SU-DHL-6 (cell line): ENCODE measurements around the gene ROR1.

Source experiments
- H2AFZ ChIP-seq: fragments of 200-600 bp; sonication (generic); 2 replicates; pipeline ENCODE4 v1.6.1; 2014; ENCODE audit warnings: low read depth, mild to moderate bottlenecking, moderate library complexity, mixed read lengths, antibody characterized with exemption, low read length; ENCODE audit not compliant: severe bottlenecking
- H3F3A ChIP-seq: fragments of 200-600 bp; shearing (Covaris generic); 2 replicates; pipeline ENCODE4 v1.6.0; 2016; ENCODE audit warnings: antibody characterized with exemption, mild to moderate bottlenecking; ENCODE audit not compliant: insufficient read depth
- H3K27ac ChIP-seq: fragments of 200-600 bp; sonication (generic); 2 replicates; pipeline ENCODE4 v1.5.1; 2016; ENCODE audit warnings: low read depth, mild to moderate bottlenecking, low read length, moderate library complexity, mixed read lengths
- H3K27me3 ChIP-seq: fragments of 200-600 bp; sonication (generic), shearing (Covaris generic); 2 replicates; pipeline ENCODE4 v1.6.0; 2014; ENCODE audit warnings: mild to moderate bottlenecking, low read length
- H3K36me3 ChIP-seq: fragments of 200-600 bp; sonication (generic); 2 replicates; pipeline ENCODE4 v1.6.1; 2014; ENCODE audit warnings: mild to moderate bottlenecking, low read length, mixed read lengths
- H3K4me2 ChIP-seq: fragments of 300-600, 200-600 bp; shearing (Covaris generic), sonication (generic); 2 replicates; pipeline ENCODE4 v1.6.0; 2014; ENCODE audit warnings: low read length, low read depth, mild to moderate bottlenecking; ENCODE audit not compliant: poor library complexity, severe bottlenecking
- H3K4me3 ChIP-seq: fragments of 200-600 bp; sonication (generic); 2 replicates; pipeline ENCODE4 v1.5.1; 2014; ENCODE audit warnings: antibody characterized with exemption, low read length, mild to moderate bottlenecking, mixed read lengths; ENCODE audit not compliant: insufficient read depth, poor library complexity, severe bottlenecking
- H3K79me2 ChIP-seq: fragments of 200-600 bp; sonication (generic); 2 replicates; pipeline ENCODE4 v1.6.1; 2014; ENCODE audit warnings: mild to moderate bottlenecking, low read length, moderate library complexity; ENCODE audit not compliant: insufficient read depth
- H3K9ac ChIP-seq: fragments of 200-600 bp; sonication (generic); 2 replicates; pipeline ENCODE4 v1.7.0; 2014; ENCODE audit warnings: mild to moderate bottlenecking, low read length
- H3K9me2 ChIP-seq: fragments of 200-600 bp; sonication (generic); replicated peaks from 2 replicates; pipeline ENCODE4 v1.6.1; 2014; ENCODE audit warnings: low read length; ENCODE audit not compliant: insufficient read depth
- H3K9me3 ChIP-seq: fragments of 200-600 bp; sonication (generic); 2 replicates; pipeline ENCODE4 v1.6.1; 2014; ENCODE audit warnings: low read length, mixed read lengths; ENCODE audit not compliant: insufficient read depth
- H4K20me1 ChIP-seq: fragments of 200-600 bp; sonication (generic); 2 replicates; pipeline ENCODE4 v1.6.1; 2014; ENCODE audit warnings: low read depth, mild to moderate bottlenecking, antibody characterized with exemption, low read length, moderate library complexity, mixed read lengths
- EZH2phosphoT487 ChIP-seq: fragments of 200-600 bp; sonication (generic), shearing (Covaris generic); conservative IDR thresholded peaks from 2 replicates; pipeline ENCODE4 v1.6.1; 2018; ENCODE audit warnings: mild to moderate bottlenecking, antibody characterized with exemption, low read length, moderate library complexity, mixed read lengths
- TF ChIP-seq, protein P1 (sequence below): fragments of 200-600 bp; sonication (generic); IDR thresholded peaks from one replicate; pipeline ENCODE4 v1.5.1; 2017; ENCODE audit warnings: antibody characterized with exemption, mild to moderate bottlenecking, low read length, moderate library complexity; ENCODE audit not compliant: insufficient read depth, poor library complexity, severe bottlenecking

ROR1 gene

DNA sequence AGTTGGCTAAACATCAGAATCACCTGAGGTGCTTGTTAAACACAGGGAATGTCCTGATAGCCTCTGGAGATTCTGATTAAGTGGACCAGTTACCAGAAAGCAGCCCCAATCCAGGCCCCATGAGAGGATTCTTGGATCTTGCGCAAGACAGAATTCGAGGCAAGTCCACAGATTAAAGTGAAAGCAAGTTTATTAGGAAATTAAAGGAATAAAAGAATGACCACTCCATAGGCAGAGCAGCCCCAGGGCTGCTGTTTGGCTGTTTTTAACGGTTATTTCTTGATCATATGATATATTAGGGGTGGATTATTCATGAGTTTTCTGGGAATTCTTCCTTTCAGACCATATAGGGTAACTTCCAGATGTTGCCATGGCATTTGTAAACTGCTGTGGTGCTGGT, 176.2 kb downstream of the ROR1 start:
- H3K36me3 ChIP-seq = no peaks in the 10 kb centered on the region
- no peaks in the 10 kb centered on the region for H3K9me2 ChIP-seq
- no peaks in the 10 kb centered on the region for H3K79me2 ChIP-seq
- H3K27ac ChIP-seq = no peak overlapping the region
- no peak overlapping the region for H2AFZ ChIP-seq
- no peak overlapping the region for H3K4me2 ChIP-seq
- no peaks in the 10 kb centered on the region for H4K20me1 ChIP-seq
- TF ChIP-seq, protein P1, sequence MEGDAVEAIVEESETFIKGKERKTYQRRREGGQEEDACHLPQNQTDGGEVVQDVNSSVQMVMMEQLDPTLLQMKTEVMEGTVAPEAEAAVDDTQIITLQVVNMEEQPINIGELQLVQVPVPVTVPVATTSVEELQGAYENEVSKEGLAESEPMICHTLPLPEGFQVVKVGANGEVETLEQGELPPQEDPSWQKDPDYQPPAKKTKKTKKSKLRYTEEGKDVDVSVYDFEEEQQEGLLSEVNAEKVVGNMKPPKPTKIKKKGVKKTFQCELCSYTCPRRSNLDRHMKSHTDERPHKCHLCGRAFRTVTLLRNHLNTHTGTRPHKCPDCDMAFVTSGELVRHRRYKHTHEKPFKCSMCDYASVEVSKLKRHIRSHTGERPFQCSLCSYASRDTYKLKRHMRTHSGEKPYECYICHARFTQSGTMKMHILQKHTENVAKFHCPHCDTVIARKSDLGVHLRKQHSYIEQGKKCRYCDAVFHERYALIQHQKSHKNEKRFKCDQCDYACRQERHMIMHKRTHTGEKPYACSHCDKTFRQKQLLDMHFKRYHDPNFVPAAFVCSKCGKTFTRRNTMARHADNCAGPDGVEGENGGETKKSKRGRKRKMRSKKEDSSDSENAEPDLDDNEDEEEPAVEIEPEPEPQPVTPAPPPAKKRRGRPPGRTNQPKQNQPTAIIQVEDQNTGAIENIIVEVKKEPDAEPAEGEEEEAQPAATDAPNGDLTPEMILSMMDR = no peak
- TF ChIP-seq EZH2phosphoT487 = no peak
- H3K27me3 ChIP-seq = no peaks in the 10 kb centered on the region
- H3K9ac ChIP-seq = no peak overlapping the region
- H3K9me3 ChIP-seq = no peaks in the 10 kb centered on the region
- no peaks in the 10 kb centered on the region for H3F3A ChIP-seq
- H3K4me3 ChIP-seq = no peak overlapping the region

DNA sequence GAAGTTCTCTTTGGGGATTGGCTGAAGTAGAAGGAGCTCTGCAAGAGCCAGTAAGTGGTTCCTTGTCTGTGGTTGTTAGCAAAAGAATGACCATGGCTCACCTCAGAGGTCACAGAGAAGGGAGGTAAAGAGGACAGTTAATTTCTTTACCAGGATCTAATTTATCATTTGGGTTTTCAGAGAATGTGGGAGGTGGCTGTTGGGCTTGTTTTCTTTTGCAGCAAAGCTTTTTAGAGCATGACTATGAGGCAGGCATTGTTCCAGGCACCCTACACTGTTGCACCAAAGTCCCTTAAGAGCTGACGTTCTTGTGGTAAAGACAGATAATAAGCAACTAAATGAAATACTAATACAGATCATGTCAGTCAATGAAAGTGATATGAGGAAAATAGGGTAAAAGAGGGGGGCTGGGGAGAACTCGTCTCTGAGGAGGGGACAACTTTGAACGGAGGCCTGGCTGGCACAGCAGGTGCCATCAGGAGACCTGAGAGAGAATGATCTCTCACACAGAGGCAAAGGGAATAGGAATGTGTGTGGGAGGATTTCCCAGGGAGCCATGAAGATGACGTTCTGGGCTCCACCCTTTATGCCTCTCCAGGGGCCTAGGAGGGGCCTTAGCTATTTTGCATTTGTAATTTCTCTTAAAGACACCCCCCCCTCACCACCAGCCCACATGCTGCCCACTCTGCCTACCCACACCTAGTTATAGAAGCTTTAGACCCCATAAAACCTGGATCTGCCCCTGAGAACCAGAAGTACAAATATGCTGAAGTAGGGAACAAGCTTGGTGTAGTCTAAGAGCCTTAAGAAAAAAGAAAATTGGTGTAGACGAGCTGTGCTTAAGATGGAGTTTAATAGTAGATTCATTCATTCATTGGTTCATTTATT, 177.5 kb downstream of the ROR1 start:
- H3K27ac ChIP-seq = no peak overlapping the region
- no peak for TF ChIP-seq EZH2phosphoT487
- TF ChIP-seq, protein P1 = no peak
- H4K20me1 ChIP-seq = no peaks in the 10 kb centered on the region
- H3K4me3 ChIP-seq = no peak overlapping the region
- H3K9me2 ChIP-seq = no peaks in the 10 kb centered on the region
- H3K9me3 ChIP-seq = no peaks in the 10 kb centered on the region
- H2AFZ ChIP-seq = no peak overlapping the region
- H3K9ac ChIP-seq = no peak overlapping the region
- no peaks in the 10 kb centered on the region for H3K36me3 ChIP-seq
- H3K4me2 ChIP-seq = no peak overlapping the region
- no peaks in the 10 kb centered on the region for H3K27me3 ChIP-seq
- no peaks in the 10 kb centered on the region for H3K79me2 ChIP-seq
- H3F3A ChIP-seq = no peaks in the 10 kb centered on the region

DNA sequence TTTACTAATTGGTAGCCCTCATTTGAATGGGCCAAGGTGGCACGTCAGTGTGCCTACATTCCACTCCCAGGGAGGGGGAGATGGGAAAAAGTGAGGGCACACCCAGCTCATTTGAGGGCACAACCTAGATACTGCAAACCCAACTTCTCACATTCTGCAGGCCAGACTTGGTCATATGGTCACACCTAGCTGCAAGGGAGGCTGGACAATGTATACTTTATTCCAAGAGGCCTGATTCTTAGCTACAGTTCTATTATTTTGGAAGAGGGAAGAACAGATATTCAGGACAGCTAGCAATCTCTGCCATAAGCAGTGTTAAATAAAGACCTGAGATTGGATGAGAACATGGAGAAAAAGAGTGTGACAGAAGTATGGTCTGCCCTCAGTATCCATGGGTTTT, 180.4 kb downstream of the ROR1 start:
- Histone ChIP-seq H3F3A (no peaks in the 10 kb centered on the region), H3K4me3 (no peak overlapping the region), H4K20me1 (no peaks in the 10 kb centered on the region), H3K27me3 (no peaks in the 10 kb centered on the region), H3K79me2 (no peaks in the 10 kb centered on the region), H3K9me3 (no peaks in the 10 kb centered on the region), H3K27ac (no peak overlapping the region), H3K36me3 (no peaks in the 10 kb centered on the region), H3K4me2 (no peak overlapping the region), H3K9me2 (no peaks in the 10 kb centered on the region), H2AFZ (no peak overlapping the region), H3K9ac (no peak overlapping the region)
- TF ChIP-seq, protein P1 = no peak
- no peak for TF ChIP-seq EZH2phosphoT487
